GM19193 (cell line): ENCODE data around the gene EPHB1.

Source experiments
- POLR2A ChIP-seq: IDR thresholded peaks from 4 replicates; pipeline ENCODE4 v1.6.1; 2011; ENCODE audit not compliant: insufficient read depth, insufficient read length; ENCODE audit errors: extremely low read depth

EPHB1 gene

GRCh38 chr3:135056733-135057310 lies 261.8 kb downstream of the EPHB1 start:
- TF ChIP-seq POLR2A: no peak

GRCh38 chr3:135057996-135058395 lies 262.9 kb downstream of the EPHB1 start:
- TF ChIP-seq POLR2A: no peak

GRCh38 chr3:135059580-135059979 lies 264.5 kb downstream of the EPHB1 start:
- no peak for TF ChIP-seq POLR2A

- TF ChIP-seq POLR2A: no peak
Measured at GRCh38 chr3:135068011-135068410, 273.0 kb downstream of the EPHB1 start.

GRCh38 chr3:135069406-135069805 lies 274.3 kb downstream of the EPHB1 start:
- TF ChIP-seq POLR2A: no peak

GRCh38 chr3:135071483-135071882 lies 276.4 kb downstream of the EPHB1 start:
- no peak for TF ChIP-seq POLR2A

- TF ChIP-seq POLR2A: no peak
Measured at GRCh38 chr3:135072431-135072830, 277.4 kb downstream of the EPHB1 start.

GRCh38 chr3:135075157-135075556 lies 280.1 kb downstream of the EPHB1 start:
- no peak for TF ChIP-seq POLR2A

- TF ChIP-seq POLR2A: no peak
Measured at GRCh38 chr3:135076341-135076740, 281.3 kb downstream of the EPHB1 start.

GRCh38 chr3:135077186-135077585 lies 282.1 kb downstream of the EPHB1 start:
- no peak for TF ChIP-seq POLR2A

- TF ChIP-seq POLR2A: no peak
Measured at GRCh38 chr3:135078283-135078682, 283.2 kb downstream of the EPHB1 start.

- no peak for TF ChIP-seq POLR2A
Measured at GRCh38 chr3:135079095-135079494, 284.0 kb downstream of the EPHB1 start.

GRCh38 chr3:135081451-135081850 lies 286.4 kb downstream of the EPHB1 start:
- TF ChIP-seq POLR2A: no peak

- TF ChIP-seq POLR2A: no peak
Measured at GRCh38 chr3:135081856-135082434, 286.9 kb downstream of the EPHB1 start.

- no peak for TF ChIP-seq POLR2A
Measured at GRCh38 chr3:135082706-135083105, 287.6 kb downstream of the EPHB1 start.

- no peak for TF ChIP-seq POLR2A
Measured at GRCh38 chr3:135083179-135083578, 288.1 kb downstream of the EPHB1 start.

GRCh38 chr3:135083756-135084155 lies 288.7 kb downstream of the EPHB1 start:
- TF ChIP-seq POLR2A: no peak
